ENCODE measurements around the gene TMEM165. TPM values are rescaled to one million over a fixed set of nuclear protein-coding genes. Genes with fewer than 3 reads are reported as not detected.

The TMEM165 gene
- total RNA-seq, 1 donor from 2014 or later: 78.0 TPM

- Mint-ChIP-seq H3K27ac (ENCODE audit: unreplicated experiment) (no peak overlapping the region), H3K27me3 (ENCODE audit: unreplicated experiment) (no peaks in the 10 kb centered on the region), H3K4me3 (ENCODE audit: unreplicated experiment) (no peak overlapping the region), H3K9me3 (ENCODE audit: unreplicated experiment) (peaks cover 3% of the 10 kb centered on the region), H3K4me1 (ENCODE audit: low read depth, unreplicated experiment) (no peaks in the 10 kb centered on the region), H3K36me3 (ENCODE audit: unreplicated experiment) (no peaks in the 10 kb centered on the region)
- no peak for TF ChIP-seq CTCF (IDR thresholded peaks at IDR 0.05; ENCODE audit: partially characterized antibody, unreplicated experiment)
- DNase-seq: no peak
Measured at GRCh38 chr4:55380576-55380975, 15.2 kb upstream of the TMEM165 start.

- no peak overlapping the region for H3K4me3 Mint-ChIP-seq (ENCODE audit: unreplicated experiment)
- H3K27me3 Mint-ChIP-seq (ENCODE audit: unreplicated experiment): no peaks in the 10 kb centered on the region
- H3K4me1 Mint-ChIP-seq (ENCODE audit: low read depth, unreplicated experiment): no peaks in the 10 kb centered on the region
- H3K36me3 Mint-ChIP-seq (ENCODE audit: unreplicated experiment): no peaks in the 10 kb centered on the region
- TF ChIP-seq CTCF (IDR thresholded peaks at IDR 0.05; ENCODE audit: partially characterized antibody, unreplicated experiment): no peak
- H3K9me3 Mint-ChIP-seq (ENCODE audit: unreplicated experiment): peaks cover 3% of the 10 kb centered on the region
- DNase-seq: no peak
- H3K27ac Mint-ChIP-seq (ENCODE audit: unreplicated experiment): no peak overlapping the region
Measured at GRCh38 chr4:55381502-55381901, 14.3 kb upstream of the TMEM165 start.

GRCh38 chr4:55382488-55383003, 13.2 kb upstream of the TMEM165 start:
- no peaks in the 10 kb centered on the region for H3K27me3 Mint-ChIP-seq (ENCODE audit: unreplicated experiment)
- no peaks in the 10 kb centered on the region for H3K9me3 Mint-ChIP-seq (ENCODE audit: unreplicated experiment)
- H3K27ac Mint-ChIP-seq (ENCODE audit: unreplicated experiment): no peak overlapping the region
- H3K4me3 Mint-ChIP-seq (ENCODE audit: unreplicated experiment): no peak overlapping the region
- DNase-seq: no peak
- no peak for TF ChIP-seq CTCF (IDR thresholded peaks at IDR 0.05; ENCODE audit: partially characterized antibody, unreplicated experiment)
- no peaks in the 10 kb centered on the region for H3K36me3 Mint-ChIP-seq (ENCODE audit: unreplicated experiment)
- H3K4me1 Mint-ChIP-seq (ENCODE audit: low read depth, unreplicated experiment): no peaks in the 10 kb centered on the region

- H3K27ac Mint-ChIP-seq (ENCODE audit: unreplicated experiment): no peak overlapping the region
- H3K27me3 Mint-ChIP-seq (ENCODE audit: unreplicated experiment): no peaks in the 10 kb centered on the region
- H3K4me3 Mint-ChIP-seq (ENCODE audit: unreplicated experiment): no peak overlapping the region
- H3K4me1 Mint-ChIP-seq (ENCODE audit: low read depth, unreplicated experiment): no peaks in the 10 kb centered on the region
- no peak for DNase-seq
- H3K9me3 Mint-ChIP-seq (ENCODE audit: unreplicated experiment): no peaks in the 10 kb centered on the region
- no peak for TF ChIP-seq CTCF (IDR thresholded peaks at IDR 0.05; ENCODE audit: partially characterized antibody, unreplicated experiment)
- H3K36me3 Mint-ChIP-seq (ENCODE audit: unreplicated experiment): no peaks in the 10 kb centered on the region
Measured at GRCh38 chr4:55385201-55385649, 10.5 kb upstream of the TMEM165 start.

GRCh38 chr4:55386073-55386472, 9.7 kb upstream of the TMEM165 start:
- Mint-ChIP-seq H3K27me3 (ENCODE audit: unreplicated experiment) (no peaks in the 10 kb centered on the region), H3K36me3 (ENCODE audit: unreplicated experiment) (no peaks in the 10 kb centered on the region), H3K9me3 (ENCODE audit: unreplicated experiment) (no peaks in the 10 kb centered on the region), H3K27ac (ENCODE audit: unreplicated experiment) (no peak overlapping the region), H3K4me1 (ENCODE audit: low read depth, unreplicated experiment) (no peaks in the 10 kb centered on the region), H3K4me3 (ENCODE audit: unreplicated experiment) (no peak overlapping the region)
- TF ChIP-seq CTCF (IDR thresholded peaks at IDR 0.05; ENCODE audit: partially characterized antibody, unreplicated experiment): no peak
- no peak for DNase-seq

Data from glutamatergic neuron (in vitro differentiated cells).